ENCODE data around the gene DNAJA3. TPM values are rescaled to one million over a fixed set of nuclear protein-coding genes. Genes with fewer than 3 reads are reported as not detected.
A peak's percentile ranks its signal among the peaks of the same experiment; 100 is the strongest.

Gene DNAJA3
- total RNA-seq, 6 experiments from 2014 or later, result 36.4 to 110 (median 49.0) TPM

- Histone ChIP-seq H3K9me3 (no peaks in the 10 kb centered on the region), H3K4me3 (no peak overlapping the region), H3K27me3 (no peaks in the 10 kb centered on the region), H3K36me3 (peaks cover 0 to 7% (median 3%) of the 10 kb centered on the region in 4 donors), H3K27ac (no peak overlapping the region), H3K4me1 (peaks cover 0 to 9% (median 6%) of the 10 kb centered on the region in 4 donors)
- no peak for ATAC-seq
- intact Hi-C loops (cut with DNase I), result no loop called here
- no peak for TF ChIP-seq POLR2A (IDR thresholded peaks at IDR 0.05)
- TF ChIP-seq CTCF (IDR thresholded peaks at IDR 0.05), result no peak
- no peak for DNase-seq
- WGBS (ENCODE audit: insufficient coverage, low coverage, low lambda C conversion rate, missing lambda C conversion rate), result 92% methylated on average over 2 of the region's 2 CpGs
Measured at GRCh38 chr16:4495766-4496165, 70.1 kb downstream of the DNAJA3 start.

- 89% methylated on average over 3 of the region's 4 CpGs for WGBS (ENCODE audit: insufficient coverage, low coverage, low lambda C conversion rate, missing lambda C conversion rate)
- H3K36me3 ChIP-seq, result peaks cover 0 to 7% (median 3%) of the 10 kb centered on the region in 4 donors
- no peak for TF ChIP-seq POLR2A (IDR thresholded peaks at IDR 0.05)
- H3K27ac ChIP-seq, result no peak overlapping the region
- DNase-seq (no peak), ATAC-seq (no peak)
- H3K4me3 ChIP-seq, result no peak overlapping the region
- intact Hi-C loops (cut with DNase I), result no loop called here
- peaks cover 0 to 14% (median 8%) of the 10 kb centered on the region in 4 donors for H3K4me1 ChIP-seq
- no peaks in the 10 kb centered on the region for H3K27me3 ChIP-seq
- no peaks in the 10 kb centered on the region for H3K9me3 ChIP-seq
Measured at GRCh38 chr16:4496305-4496704, 70.6 kb downstream of the DNAJA3 start.

GRCh38 chr16:4498546-4499195, 73.0 kb downstream of the DNAJA3 start:
- Histone ChIP-seq H3K27ac (no peak overlapping the region), H3K9me3 (no peaks in the 10 kb centered on the region), H3K4me3 (no peak overlapping the region), H3K4me1 (peaks cover 0 to 20% (median 8%) of the 10 kb centered on the region in 4 donors), H3K27me3 (no peaks in the 10 kb centered on the region), H3K36me3 (peaks cover 0 to 7% (median 3%) of the 10 kb centered on the region in 4 donors)
- TF ChIP-seq CTCF (IDR thresholded peaks at IDR 0.05) (no peak), POLR2A (IDR thresholded peaks at IDR 0.05) (no peak)
- DNase-seq (no peak), ATAC-seq (no peak)
- 75% methylated on average over 6 of the region's 8 CpGs for WGBS (ENCODE audit: insufficient coverage, low coverage, low lambda C conversion rate, missing lambda C conversion rate)
- intact Hi-C loops (cut with DNase I), result no loop called here

GRCh38 chr16:4499196-4499555, 73.5 kb downstream of the DNAJA3 start:
- Histone ChIP-seq H3K27me3 (no peaks in the 10 kb centered on the region), H3K27ac (no peak overlapping the region), H3K4me1 (peaks cover 0 to 20% (median 8%) of the 10 kb centered on the region in 4 donors), H3K36me3 (peaks cover 0 to 7% (median 3%) of the 10 kb centered on the region in 4 donors), H3K4me3 (no peak overlapping the region), H3K9me3 (no peaks in the 10 kb centered on the region)
- 92% methylated on average over 4 of the region's 4 CpGs for WGBS (ENCODE audit: insufficient coverage, low coverage, low lambda C conversion rate, missing lambda C conversion rate)
- no peak for DNase-seq
- TF ChIP-seq CTCF (IDR thresholded peaks at IDR 0.05) (no peak), POLR2A (IDR thresholded peaks at IDR 0.05) (no peak)
- no peak for ATAC-seq
- intact Hi-C loops (cut with DNase I), result no loop called here

- Histone ChIP-seq H3K27me3 (no peaks in the 10 kb centered on the region), H3K9me3 (no peaks in the 10 kb centered on the region), H3K4me1 (peaks cover 0 to 20% (median 8%) of the 10 kb centered on the region in 4 donors), H3K4me3 (no peak overlapping the region), H3K27ac (peak overlapping the region; percentile 58 to 82 (median 66)), H3K36me3 (peaks cover 0 to 7% (median 3%) of the 10 kb centered on the region in 4 donors)
- intact Hi-C loops (cut with DNase I), result loop anchor here in 1 of 2 donors (10.0 kb wide), 1 partner anchor 55 kb away; the partner anchor contains the start of gene C16orf96
- 33% methylated on average over 2 of the region's 3 CpGs for WGBS (ENCODE audit: insufficient coverage, low coverage, low lambda C conversion rate, missing lambda C conversion rate)
- TF ChIP-seq CTCF (IDR thresholded peaks at IDR 0.05) (no peak), POLR2A (IDR thresholded peaks at IDR 0.05) (no peak)
- no peak for DNase-seq
- peak; percentile 47 to 88 (median 48) for ATAC-seq
Measured at GRCh38 chr16:4500272-4500671, 74.6 kb downstream of the DNAJA3 start.

All from right lobe of liver (tissue), 6 donors.